SK-MEL-5 (cell line): Measurements from ENCODE around the gene CCL4. TPM values are rescaled to one million over a fixed set of nuclear protein-coding genes. Genes with fewer than 3 reads are reported as not detected.
"Not testable (repeated sequence)": the region's sequence is repeated elsewhere in the genome, so short reads cannot be mapped to it uniquely, and the experiment has no call there.

ENCODE experiments used
- DNase-seq: peaks from one replicate; pipeline ENCODE4 v3.0.0-alpha.2; 2016; ENCODE audit warnings: low read depth, low spot score
- in situ Hi-C: cut with HindIII; loops from 2 replicates; pipeline ENCODE4 v1.10.0; 2016; ENCODE audit warnings: low sequenced_read_pairs, high pct_unique_total_duplicates, low pct_unique_long_range_greater_than_20kb
- polyA plus RNA-seq, 2 experiments: library from polyadenylated mRNA; depleted of rRNA; stranded (reverse); fragments of >200 nt; gene quantifications; 2 replicates each; pipeline ENCODE4 v1.2.3, GENCODE V29; 2015
- total RNA-seq: library from RNA; depleted of rRNA; stranded (reverse); fragments of >200 nt; shearing (Covaris generic); gene quantifications from 2 replicates; pipeline ENCODE4 v1.2.3, GENCODE V29; 2014; rRNA removed

Gene CCL4
- not detected in 2 replicates for total RNA-seq
- not detected in 2 replicates for polyA plus RNA-seq (2015; cell fraction: cytosol; rRNA removed)
- not detected in 2 replicates for polyA plus RNA-seq (2015; cell fraction: nucleus; rRNA removed)

DNA sequence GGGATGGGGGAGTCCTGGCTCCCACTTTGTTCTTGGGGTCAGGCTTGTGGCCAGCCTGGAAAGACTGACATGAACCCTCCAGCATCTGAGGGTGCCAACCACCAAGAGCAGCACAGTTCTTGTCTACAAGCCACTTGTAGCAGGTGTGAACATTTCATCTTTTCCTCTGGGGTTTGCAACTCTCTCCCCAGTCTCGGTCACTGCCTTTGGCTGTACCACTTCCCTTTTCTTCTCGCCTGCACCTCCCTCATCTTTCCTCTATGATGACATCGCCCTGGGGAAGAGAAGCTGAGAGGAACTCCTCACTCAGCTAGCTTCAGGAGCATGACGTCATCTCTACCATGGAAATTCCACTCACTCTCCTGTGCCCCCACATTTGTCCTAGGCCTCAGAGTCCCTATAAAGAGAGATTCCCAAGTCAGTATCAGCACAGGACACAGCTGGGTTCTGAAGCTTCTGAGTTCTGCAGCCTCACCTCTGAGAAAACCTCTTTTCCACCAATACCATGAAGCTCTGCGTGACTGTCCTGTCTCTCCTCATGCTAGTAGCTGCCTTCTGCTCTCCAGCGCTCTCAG is at the start of gene CCL4:
Gene CCL4, plus strand, starts transcription at position 427 of the 575 bp plus-strand sequence. Its CDS starts 79 bp downstream, at position 506.
- DNase-seq, in situ Hi-C loops: not testable (repeated sequence)

DNA sequence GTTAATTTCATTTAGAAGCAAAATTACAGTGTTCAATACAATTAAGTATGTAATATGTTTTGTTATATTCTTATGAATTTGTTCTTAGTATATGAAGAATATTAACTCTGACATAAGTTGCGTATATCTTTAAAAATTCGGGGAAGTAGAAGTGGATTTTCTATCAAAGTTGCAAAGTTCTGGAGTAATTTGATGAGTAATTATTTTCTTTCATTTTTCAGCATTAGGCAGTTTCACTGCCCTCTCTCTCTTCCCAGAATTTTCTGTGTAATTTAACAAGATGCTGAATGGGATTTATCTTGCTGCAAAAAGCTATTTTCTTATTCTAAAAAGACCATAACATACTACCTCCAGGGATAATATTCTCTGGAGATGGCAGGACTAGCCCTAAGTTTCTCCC is 48.5 kb upstream of the CCL4 start:
- no peak for DNase-seq
- in situ Hi-C loops, result no loop called here

- in situ Hi-C loops, result no loop called here
- DNase-seq, result no peak
These were observed 47.6 kb upstream of the CCL4 start for GRCh38 chr17:36055921-36056520.

DNA sequence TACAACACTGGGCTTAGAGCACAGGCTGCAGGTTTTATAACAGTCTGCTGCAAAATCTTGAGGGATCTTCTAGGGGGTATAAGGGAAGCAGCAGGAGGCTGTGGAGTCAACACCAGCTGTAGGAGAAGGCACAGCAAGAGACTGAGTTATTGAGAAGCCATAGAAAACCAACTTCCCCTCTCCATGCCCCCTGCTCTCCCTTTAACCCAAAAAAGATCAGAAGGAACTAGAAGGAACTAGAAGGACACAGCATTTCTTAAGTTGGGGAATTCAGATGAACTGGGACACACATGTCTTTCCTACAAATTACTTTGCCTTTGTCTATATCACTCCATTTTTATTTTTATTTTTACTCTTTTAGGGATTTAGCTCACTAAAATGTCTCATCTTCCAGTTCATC is 45.7 kb upstream of the CCL4 start:
- DNase-seq, result no peak

DNA sequence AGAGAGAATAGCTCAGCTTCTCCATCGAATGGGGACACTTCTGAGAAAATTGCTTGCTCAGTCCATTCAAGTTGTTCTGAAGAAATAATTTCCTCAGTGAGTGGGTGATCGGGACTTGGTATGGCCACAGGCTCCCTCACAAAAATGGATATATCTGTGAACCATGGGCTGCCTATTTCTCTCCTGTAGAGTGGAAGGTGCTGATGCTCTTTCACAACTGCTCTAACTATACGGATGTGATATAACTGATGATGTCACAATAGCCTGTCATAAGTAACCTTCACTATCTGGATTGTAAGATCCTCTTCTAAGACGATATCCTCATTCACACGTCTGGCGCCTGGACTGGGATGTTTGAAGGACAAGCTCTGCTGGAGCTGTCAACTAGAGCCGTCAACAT is 44.2 kb upstream of the CCL4 start:
- in situ Hi-C loops, result no loop called here
- no peak for DNase-seq

More for the DNA sequence above, 45.7 kb upstream of the CCL4 start:
- in situ Hi-C loops, result no loop called here

DNA sequence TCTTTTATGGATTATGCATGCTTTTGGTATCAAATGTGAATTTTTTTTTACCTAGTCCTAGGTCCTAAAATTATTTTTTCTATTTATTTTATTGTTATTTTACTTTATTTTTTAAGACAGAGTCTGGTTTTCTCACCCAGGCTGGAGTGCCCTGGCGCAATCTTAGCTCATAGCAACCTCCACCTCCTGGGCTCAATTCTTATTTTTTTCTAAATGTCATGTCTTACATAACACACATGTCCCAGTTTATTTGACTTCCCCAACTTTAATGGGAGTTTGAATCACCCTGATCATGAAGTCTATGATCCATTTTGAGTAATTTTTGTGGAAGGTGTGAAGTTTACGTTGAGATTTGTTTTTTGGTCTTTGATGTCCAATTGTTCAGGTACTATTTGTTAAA is 42.8 kb upstream of the CCL4 start:
- in situ Hi-C loops, result no loop called here
- DNase-seq, result no peak

GRCh38 chr17:36063786-36064541 is 39.7 kb upstream of the CCL4 start, which contains the start of gene CCL18:
Gene CCL18, plus strand, starts transcription at chr17:36064272. Its CDS starts 71 bp downstream, at chr17:36064343.
- in situ Hi-C loops, result no loop called here

DNA sequence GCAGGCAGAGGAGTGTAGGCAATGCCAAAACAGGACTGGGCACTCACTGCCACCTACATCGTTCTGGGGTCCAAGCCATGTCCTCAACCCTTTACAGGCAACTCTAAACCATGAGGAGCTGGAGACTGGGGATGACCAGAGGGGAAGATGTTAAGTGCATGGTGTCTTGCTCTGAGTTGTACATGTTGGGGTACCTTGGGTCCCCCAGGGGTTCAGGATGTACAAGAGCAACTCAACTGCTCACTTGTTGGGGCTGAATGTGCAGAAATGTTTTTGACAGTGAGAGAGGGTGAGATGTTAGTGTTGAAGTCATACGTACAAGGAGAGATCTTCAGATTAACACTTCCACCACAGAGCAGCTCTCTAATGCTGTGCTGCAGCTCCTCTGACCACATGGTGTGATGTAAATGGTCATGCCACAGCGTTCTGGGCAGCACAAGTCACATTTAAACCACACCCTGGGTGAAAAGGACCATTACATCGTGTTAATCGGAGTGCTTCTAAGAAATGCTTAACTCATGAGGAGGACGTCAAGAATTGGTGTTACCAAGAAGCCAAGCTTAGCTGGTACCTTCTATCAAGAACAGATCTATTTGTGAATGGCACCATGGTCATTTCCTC is 37.2 kb upstream of the CCL4 start:
- in situ Hi-C loops, result no loop called here
- DNase-seq, result no peak

More at GRCh38 chr17:36063786-36064541, 39.7 kb upstream of the CCL4 start, which contains the start of gene CCL18:
- DNase-seq, result no peak

- in situ Hi-C loops, result no loop called here
- no peak for DNase-seq
These were observed 35.1 kb upstream of the CCL4 start for GRCh38 chr17:36068524-36068923.

- no peak for DNase-seq
- in situ Hi-C loops, result no loop called here
These were observed 34.5 kb upstream of the CCL4 start for GRCh38 chr17:36069136-36069535.

GRCh38 chr17:36070427-36070826 is 33.2 kb upstream of the CCL4 start:
- no peak for DNase-seq
- in situ Hi-C loops, result no loop called here

DNA sequence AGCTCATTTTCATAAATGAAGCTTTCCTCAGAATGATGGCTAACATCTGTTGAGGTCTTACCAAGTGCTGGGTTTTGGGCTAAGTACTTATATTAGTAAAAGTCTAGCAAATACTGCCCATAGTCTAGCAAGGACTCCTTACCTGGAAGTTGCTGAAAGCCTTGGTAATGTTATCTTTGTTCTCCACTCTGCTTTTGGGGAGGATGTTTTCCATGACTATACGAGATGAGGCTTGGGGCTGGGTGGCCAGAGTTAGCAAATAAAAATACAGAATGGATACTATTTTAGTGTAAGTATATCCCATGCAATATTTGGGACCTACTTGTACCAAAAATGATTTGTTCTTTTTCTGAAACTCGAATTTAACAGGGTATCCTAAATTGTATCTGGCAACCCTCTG is 31.9 kb upstream of the CCL4 start:
- DNase-seq, result no peak
- in situ Hi-C loops, result no loop called here

DNA sequence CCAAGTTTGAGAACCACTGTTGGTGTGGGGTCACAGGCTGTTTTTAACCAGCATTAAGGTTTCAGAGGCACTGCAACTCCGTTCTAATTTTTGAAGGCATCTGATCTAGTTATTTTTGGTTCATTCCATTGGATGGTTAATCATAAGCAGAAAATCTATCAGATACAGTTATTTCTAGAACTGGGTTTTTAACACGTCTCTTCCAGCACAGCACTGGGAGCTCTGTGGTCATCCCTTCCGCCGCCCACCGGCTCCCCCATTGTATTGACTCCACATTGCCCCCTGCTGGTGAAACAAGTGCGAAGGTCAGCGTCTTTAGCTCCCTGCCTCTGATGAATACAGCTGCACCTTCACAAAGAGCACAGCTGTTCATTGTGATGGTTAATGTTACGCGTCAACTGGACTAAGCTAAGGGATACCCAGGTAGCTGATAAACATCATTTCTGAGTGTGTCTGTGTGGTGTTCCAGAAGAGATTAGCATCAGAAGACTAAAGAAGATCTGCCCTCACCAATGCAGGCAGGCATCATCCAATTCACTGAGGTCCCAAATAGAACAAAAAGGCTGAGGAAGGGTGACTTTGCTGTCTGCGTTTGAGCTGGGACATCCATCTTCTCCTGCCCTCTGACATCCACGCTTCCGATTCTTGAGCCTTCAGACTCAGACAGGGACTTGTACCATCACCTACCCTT is 31.1 kb upstream of the CCL4 start:
- peak; percentile 84 for DNase-seq
- in situ Hi-C loops, result no loop called here

- in situ Hi-C loops, result no loop called here
- DNase-seq, result no peak
These were observed 29.3 kb upstream of the CCL4 start for GRCh38 chr17:36074365-36074764.

DNA sequence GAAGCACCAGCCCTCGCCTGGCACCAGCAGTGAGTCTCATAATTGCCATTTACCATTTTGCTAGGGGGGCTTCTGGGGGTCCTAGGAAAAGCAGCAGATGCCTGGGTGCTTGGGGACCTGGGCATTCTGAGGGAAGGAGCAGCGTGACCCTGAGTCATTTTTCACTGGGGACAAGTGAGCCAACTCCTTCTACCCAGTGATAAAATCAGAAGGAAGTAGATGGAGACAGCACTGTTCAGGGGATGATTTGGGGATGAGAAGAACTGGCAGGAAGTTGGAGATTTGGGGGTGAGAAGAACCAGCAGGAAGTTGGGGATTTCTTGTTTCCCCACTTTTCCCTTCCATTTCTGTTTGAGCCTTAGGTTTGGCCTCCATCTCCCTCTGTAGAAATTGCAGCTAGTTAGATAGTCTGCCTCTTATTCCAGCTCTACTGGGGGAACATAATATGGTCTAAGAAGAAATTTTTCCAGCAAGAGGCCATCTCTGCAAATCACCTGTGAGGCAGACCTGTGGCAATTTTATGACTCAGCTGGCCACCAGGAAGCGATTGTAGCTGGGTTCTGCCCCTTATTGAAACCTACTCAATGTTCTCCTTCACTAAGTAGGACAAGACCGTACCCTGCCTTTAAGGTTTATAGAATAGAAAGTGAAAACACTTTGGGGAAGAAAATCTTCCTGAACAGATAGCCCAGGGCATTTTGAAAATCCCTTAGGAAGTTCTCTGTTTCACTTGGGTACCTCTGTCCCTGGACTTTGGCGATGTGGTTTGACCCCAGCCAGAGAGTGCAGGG is 21.8 kb upstream of the CCL4 start:
- DNase-seq, in situ Hi-C loops: not testable (repeated sequence)

- DNase-seq, in situ Hi-C loops: not testable (repeated sequence)
These were observed 21.0 kb upstream of the CCL4 start for GRCh38 chr17:36082482-36083120.
